GM12878 (cell line): Measurements from ENCODE around the gene PHF23. TPM values are rescaled to one million over a fixed set of nuclear protein-coding genes. Genes with fewer than 3 reads are reported as not detected.

ENCODE experiments used
- ATAC-seq: fragments of 200-7000 bp; cut with Tn5 transposase; 3 replicates; pipeline ENCODE4 v1.9.1; 2020; ENCODE audit warnings: mild to moderate bottlenecking, moderate library complexity
- BruUV-seq: library from RNA; stranded (reverse); fragments of 400-500 nt; replicated peaks from 2 replicates; lab custom pipeline; 2021; lab: Mats Ljungman, UMichigan
- CTCF ChIA-PET: fragments of 300-600 bp; sonication (Branson Sonifier 250); formaldehyde crosslinking; extraction: SDS; loops from one replicate; lab custom pipeline; 2021; ENCODE audit warnings: inconsistent platforms; lab: Yijun Ruan, JAX
- POLR2A ChIA-PET: fragments of 350-600 bp; formaldehyde crosslinking; extraction: SDS; loops from one replicate; lab custom pipeline; 2021; ENCODE audit warnings: inconsistent platforms; lab: Charles Lee
- RAD21 ChIA-PET: fragments of 300-600 bp; sonication (Branson Sonifier 250); formaldehyde crosslinking; loops from one replicate; lab custom pipeline; 2023; ENCODE audit warnings: antibody characterized with exemption; ENCODE audit not compliant: unreplicated experiment; lab: Charles Lee
- SMC1A ChIA-PET: fragments of 300-600 bp; sonication (Branson Sonifier 250); formaldehyde crosslinking; loops from one replicate; lab custom pipeline; 2023; ENCODE audit not compliant: unreplicated experiment, uncharacterized antibody; lab: Charles Lee
- DNase-seq: peaks from one replicate; pipeline ENCODE4 v3.0.0-alpha.2; 2011; ENCODE audit warnings: low read depth, low spot score
- FAIRE-seq: peaks from 3 replicates; lab custom pipeline; 2011; peaks lifted over from hg19 to GRCh38; lab: Jason Lieb, UNC
- H2AFZ ChIP-seq: 2 replicates; pipeline ENCODE4 v1.6.0; 2011; ENCODE audit warnings: low read depth, low read length, control low read depth; ENCODE audit not compliant: control insufficient read depth
- H3K27ac ChIP-seq: 2 replicates; pipeline ENCODE4 v1.5.1; 2011; ENCODE audit warnings: control low read depth; ENCODE audit not compliant: control insufficient read depth, insufficient read depth
- H3K27me3 ChIP-seq, 2 experiments: replicated peaks in 1 of 2; 2 replicates each; pipeline versions ENCODE4 v1.6.0 to v1.6.1; 2011; ENCODE audit warnings: low read length in 1 of 2; ENCODE audit not compliant: control insufficient read depth in 2 of 2, insufficient read depth in 2 of 2
- H3K36me3 ChIP-seq, 2 experiments: 2 replicates each; pipeline ENCODE4 v1.5.1; 2011; ENCODE audit warnings: low read length in 1 of 2; ENCODE audit not compliant: control insufficient read depth in 2 of 2, insufficient read depth in 2 of 2
- H3K4me1 ChIP-seq: 2 replicates; pipeline ENCODE4 v1.6.1; 2011; ENCODE audit warnings: mild to moderate bottlenecking, low read length, moderate library complexity, mixed read lengths; ENCODE audit not compliant: control insufficient read depth, insufficient read depth
- H3K4me2 ChIP-seq: 2 replicates; pipeline ENCODE4 v1.6.0; 2011; ENCODE audit warnings: control low read depth; ENCODE audit not compliant: control insufficient read depth, insufficient read depth
- H3K4me3 ChIP-seq: fragments of 200-600 bp; sonication (generic); 2 replicates; pipeline ENCODE4 v1.5.1; 2016
- H3K79me2 ChIP-seq: 2 replicates; pipeline ENCODE4 v1.6.0; 2011; ENCODE audit warnings: low read length; ENCODE audit not compliant: control insufficient read depth, insufficient read depth
- H3K9ac ChIP-seq: 2 replicates; pipeline ENCODE4 v1.8.0; 2011; ENCODE audit warnings: low read length, control low read depth, mixed read lengths; ENCODE audit not compliant: control insufficient read depth, insufficient read depth
- H3K9me3 ChIP-seq: replicated peaks from 3 replicates; pipeline ENCODE4 v1.5.1; 2011; ENCODE audit warnings: mild to moderate bottlenecking, low read length; ENCODE audit not compliant: control insufficient read depth, insufficient read depth
- H4K20me1 ChIP-seq: 2 replicates; pipeline ENCODE4 v1.6.0; 2011; ENCODE audit not compliant: control insufficient read depth, insufficient read depth
- BHLHE40 ChIP-seq, 2 experiments: fragments of 450-650 bp in 1 of 2; IDR thresholded peaks; 2 replicates each; pipeline ENCODE4 v1.6.1; 2011 to 2017; ENCODE audit warnings: low read depth in 2 of 2, borderline replicate concordance in 1 of 2, improper control_type of control experiment in 1 of 2, low read length in 1 of 2, mild to moderate bottlenecking in 1 of 2
- EGR1 ChIP-seq, 2 experiments: IDR thresholded peaks; 1 replicate in 1 of 2; 2 replicates in 1 of 2; pipeline ENCODE4 v1.6.1; 2011 to 2012; ENCODE audit warnings: low read depth in 2 of 2, low read length in 2 of 2, borderline replicate concordance in 1 of 2, mild to moderate bottlenecking in 1 of 2, moderate library complexity in 1 of 2
- SUPT20H ChIP-seq: IDR thresholded peaks from 2 replicates; pipeline ENCODE4 v1.6.1; 2011; ENCODE audit warnings: low read depth, mild to moderate bottlenecking, low read length, moderate library complexity, borderline replicate concordance; ENCODE audit not compliant: control insufficient read depth
- WGBS: methylation state at CpG from one replicate; pipeline ENCODE4 v1.1.6; 2016; ENCODE audit warnings: low lambda C conversion rate; ENCODE audit not compliant: insufficient replicate concordance, insufficient coverage; ENCODE audit errors: missing lambda C conversion rate; 5-methylcytosine and 5-hydroxymethylcytosine counted together
- in situ Hi-C: fragments of 300-500 bp; cut with MboI; formaldehyde crosslinking; loops from 9 replicates; pipeline ENCODE4 v1.14.3; 2018; ENCODE audit warnings: mixed read lengths
- intact Hi-C: fragments of 100-400 bp; cut with micrococcal nuclease; formaldehyde crosslinking; loops from one replicate; pipeline ENCODE4 v1.14.2; 2022; ENCODE audit not compliant: unreplicated experiment
- polyA plus RNA-seq, 11 experiments: library from polyadenylated mRNA; depleted of rRNA in 4 of 11; unstranded in 6 of 11; stranded (reverse) in 5 of 11; fragments of >200 nt; fragmentation: Nextera tagmentation in 4 of 11; fragmentation: Illumina TruSeq in 1 of 11; extraction: Ambion mirVana in 4 of 11; extraction: Trizol in 1 of 11; gene quantifications; 1 replicate in 1 of 11; 2 replicates in 10 of 11; pipeline versions ENCODE4 v1.2.1 to v1.2.3, GENCODE V29; 2011 to 2016; ENCODE audit warnings: inconsistent platforms in 2 of 11, missing spikeins in 2 of 11, low read depth in 1 of 11
- total RNA-seq, 4 experiments: library from RNA; depleted of rRNA in 3 of 4; stranded (reverse); fragments of >200 nt in 3 of 4; fragmentation: Illumina TruSeq in 1 of 4; extraction: Trizol in 1 of 4; gene quantifications; 2 replicates each; pipeline versions ENCODE4 v1.2.1 to v1.2.3, GENCODE V29; 2013 to 2021

Gene PHF23
- total and polyA plus RNA-seq, 10 of the 15 experiments (the other 5 are each of a cell fraction or from before 2014, with no cell fraction given) = 8.2 to 84.8 (median 32.6) TPM

DNA sequence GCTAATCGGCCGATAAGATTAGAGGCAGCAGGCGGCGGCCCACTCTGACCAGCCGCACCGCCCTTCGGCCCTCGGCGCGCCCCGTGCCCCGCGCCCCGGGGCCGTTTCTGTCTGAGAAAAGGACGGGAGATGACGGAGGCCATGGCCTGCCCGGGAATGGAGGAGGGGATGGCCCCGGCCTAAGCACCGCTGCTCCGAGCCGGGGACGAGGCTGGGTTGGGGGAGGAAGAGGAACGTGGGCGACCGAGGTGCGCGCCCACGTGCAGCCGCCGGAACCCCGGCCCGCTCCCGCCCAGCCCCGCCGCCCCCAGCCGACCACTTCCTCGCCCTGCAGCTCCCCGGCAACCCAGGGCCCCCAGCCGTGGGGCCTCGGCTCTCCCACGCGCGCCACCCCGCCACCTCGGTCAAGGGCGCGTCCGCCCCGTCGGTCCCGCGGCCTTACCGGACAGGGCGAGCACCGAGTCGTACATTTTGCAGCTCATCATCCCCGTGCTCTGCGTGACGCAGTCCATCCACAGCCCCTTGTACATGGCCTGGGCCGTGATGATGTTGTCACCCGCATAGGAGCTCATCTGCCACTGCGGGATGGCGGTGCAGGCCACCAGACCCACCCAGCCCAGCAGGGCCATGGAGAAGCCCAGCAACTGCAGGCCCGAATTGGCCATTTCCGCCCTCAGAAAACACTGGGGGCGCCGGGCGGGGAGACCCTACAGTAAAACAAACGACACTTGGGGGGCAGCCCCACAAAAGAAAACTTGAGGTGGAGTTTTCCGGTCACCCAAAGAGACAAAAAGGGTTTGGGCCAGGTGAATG, 22.3 kb upstream of the PHF23 start:
- H3K9ac ChIP-seq = peak overlapping the region; percentile 43
- CTCF ChIA-PET = no interaction called here
- RAD21 ChIA-PET = no interaction called here
- TF ChIP-seq SUPT20H = no peak
- TF ChIP-seq EGR1 (IDR thresholded peaks at IDR 0.05; ENCODE audit: borderline replicate concordance in 1 of 2, low read depth in 2 of 2, low read length in 2 of 2) = peak in 1 of 2 experiments; percentile 73; a peak in 1 of 3 replicates
- peak in 1 of 2 experiments; percentile 37; a peak in 1 of 4 replicates for TF ChIP-seq BHLHE40 (IDR thresholded peaks at IDR 0.05; ENCODE audit: borderline replicate concordance in 1 of 2, low read depth in 2 of 2, low read length in 1 of 2)
- TF ChIP-seq, all 136 proteins: peak for 2
- Histone ChIP-seq H3K27ac (no peak overlapping the region), H3K4me1 (peaks cover 17% of the 10 kb centered on the region), H4K20me1 (no peaks in the 10 kb centered on the region), H3K9me3 (no peaks in the 10 kb centered on the region), H3K4me2 (peak overlapping the region; percentile 86), H3K36me3 (peaks cover 0 to 3% of the 10 kb centered on the region in 2 experiments; a peak in 1 of 4 replicates), H3K4me3 (peak overlapping the region; percentile 64), H2AFZ (peak overlapping the region; percentile 65), H3K27me3 (peaks cover 3 to 5% of the 10 kb centered on the region in 2 experiments; a peak in 2 of 4 replicates), H3K79me2 (no peaks in the 10 kb centered on the region)
- ATAC-seq = peak; percentile 48
- no TSS peak for BruUV-seq
- in situ Hi-C loops (no loop called here), intact Hi-C loops (no loop called here)
- ChIA-PET SMC1A (no interaction called here), POLR2A (no interaction called here)
- FAIRE-seq = no peak
- no peak for DNase-seq
- 32% methylated on average over 47 of the region's 71 CpGs for WGBS
